SK-N-SH (cell line): ENCODE results near the gene TBCCD1. TPM values are rescaled to one million over a fixed set of nuclear protein-coding genes. Genes with fewer than 3 reads are reported as not detected.

ENCODE experiments used
- CTCF ChIA-PET: fragments of 300-600, 350-600 bp; formaldehyde crosslinking; extraction: SDS; loops from one replicate; lab custom pipeline; 2021; lab: Yijun Ruan, JAX
- POLR2A ChIA-PET: fragments of 350-600 bp; sonication (Branson Sonifier 250); formaldehyde crosslinking; extraction: SDS; loops from one replicate; lab custom pipeline; 2020; ENCODE audit warnings: antibody characterized with exemption, inconsistent platforms; lab: Yijun Ruan, JAX
- DNase-seq: peaks from one replicate; pipeline ENCODE4 v3.0.0; 2012
- H2AFZ ChIP-seq: fragments of 200-600 bp; sonication (generic); 2 replicates; pipeline ENCODE4 v1.8.1; 2016; ENCODE audit warnings: antibody characterized with exemption, mild to moderate bottlenecking, low read depth
- H3F3A ChIP-seq: fragments of 200-600 bp; sonication (generic); replicated peaks from 2 replicates; pipeline ENCODE3; 2016; ENCODE audit warnings: antibody characterized with exemption, mild to moderate bottlenecking; ENCODE audit not compliant: insufficient read depth
- H3K27ac ChIP-seq, 2 experiments: fragments of 200-500 bp in 1 of 2; fragments of 200-600 bp in 1 of 2; sonication (Bioruptor generic) in 1 of 2; sonication (generic), shearing (Covaris generic) in 1 of 2; 2 replicates each; pipeline versions ENCODE4 v1.5.1 to v1.6.1; 2014 to 2016; ENCODE audit warnings: low read depth in 2 of 2, inconsistent platforms in 1 of 2, low read length in 1 of 2, mild to moderate bottlenecking in 1 of 2, mixed read lengths in 1 of 2
- H3K27me3 ChIP-seq: fragments of 200-600 bp; sonication (generic), shearing (Covaris generic); 2 replicates; pipeline ENCODE4 v1.6.1; 2016; ENCODE audit warnings: mixed run types; ENCODE audit not compliant: insufficient read depth
- H3K36me3 ChIP-seq, 2 experiments: fragments of 200-500 bp in 1 of 2; fragments of 200-600 bp in 1 of 2; sonication (Bioruptor generic) in 1 of 2; sonication (generic) in 1 of 2; replicated peaks in 1 of 2; 2 replicates each; pipeline versions ENCODE3 to v1.5.1; 2014 to 2016; ENCODE audit warnings: low read length in 1 of 2, mild to moderate bottlenecking in 1 of 2; ENCODE audit not compliant: insufficient read depth in 2 of 2, control insufficient read depth in 1 of 2
- H3K4me1 ChIP-seq, 2 experiments: fragments of 200-500 bp in 1 of 2; fragments of 200-600 bp in 1 of 2; sonication (Bioruptor generic) in 1 of 2; sonication (generic), shearing (Covaris generic) in 1 of 2; 2 replicates each; pipeline versions ENCODE4 v1.5.1 to v1.6.1; 2014 to 2016; ENCODE audit warnings: low read depth in 1 of 2, low read length in 1 of 2, mixed run types in 1 of 2; ENCODE audit not compliant: insufficient read depth in 2 of 2, control insufficient read depth in 1 of 2
- H3K4me2 ChIP-seq: fragments of 200-600 bp; sonication (generic), shearing (Covaris generic); 2 replicates; pipeline ENCODE4 v1.6.1; 2017; ENCODE audit warnings: mixed run types
- H3K4me3 ChIP-seq, 2 experiments: fragments of 200-500 bp in 1 of 2; fragments of 200-600 bp in 1 of 2; sonication (Bioruptor generic) in 1 of 2; sonication (generic), shearing (Covaris generic) in 1 of 2; 2 replicates each; pipeline versions ENCODE4 v1.5.1 to v1.8.1; 2014 to 2016; ENCODE audit warnings: low read depth in 2 of 2, inconsistent platforms in 1 of 2, low read length in 1 of 2, mild to moderate bottlenecking in 1 of 2, mixed read lengths in 1 of 2, moderate library complexity in 1 of 2
- H3K79me2 ChIP-seq: fragments of 200-600 bp; sonication (generic); 2 replicates; pipeline ENCODE4 v1.8.1; 2017; ENCODE audit warnings: mild to moderate bottlenecking; ENCODE audit not compliant: insufficient read depth
- H3K9ac ChIP-seq: fragments of 200-600 bp; sonication (generic); 2 replicates; pipeline ENCODE4 v1.6.1; 2017; ENCODE audit warnings: mixed run types
- H3K9me2 ChIP-seq: fragments of 200-600 bp; sonication (generic); 2 replicates; pipeline ENCODE4 v1.6.1; 2017; ENCODE audit warnings: mixed run types
- H3K9me3 ChIP-seq: fragments of 200-600 bp; sonication (generic); 2 replicates; pipeline ENCODE4 v1.6.1; 2017; ENCODE audit warnings: mixed run types, mild to moderate bottlenecking, moderate library complexity
- H4K20me1 ChIP-seq: fragments of 200-600 bp; sonication (generic); 2 replicates; pipeline ENCODE4 v1.6.1; 2017; ENCODE audit warnings: mild to moderate bottlenecking, mixed run types; ENCODE audit not compliant: insufficient read depth
- ELF1 ChIP-seq: IDR thresholded peaks from 2 replicates; pipeline ENCODE4 v1.4.0; 2012
- EZH2phosphoT487 ChIP-seq: fragments of 200-600 bp; sonication (generic); IDR thresholded peaks from 2 replicates; pipeline ENCODE4 v1.6.1; 2017; ENCODE audit warnings: low read depth, mixed run types, mild to moderate bottlenecking, antibody characterized with exemption, moderate library complexity, borderline replicate concordance
- FOXM1 ChIP-seq: IDR thresholded peaks from 2 replicates; pipeline ENCODE4 v1.4.0; 2012; ENCODE audit warnings: low read depth, mild to moderate bottlenecking
- MXI1 ChIP-seq: IDR thresholded peaks from 2 replicates; pipeline ENCODE4 v1.6.1; 2012; ENCODE audit warnings: mild to moderate bottlenecking, low read depth, low read length, improper control_type of control experiment
- NFIC ChIP-seq: IDR thresholded peaks from 2 replicates; pipeline ENCODE4 v1.4.0; 2012; ENCODE audit warnings: borderline replicate concordance
- NRF1 ChIP-seq: IDR thresholded peaks from 2 replicates; pipeline ENCODE4 v1.6.1; 2012; ENCODE audit warnings: low read depth, mild to moderate bottlenecking, low read length
- RXRA ChIP-seq: IDR thresholded peaks from 2 replicates; pipeline ENCODE4 v1.4.0; 2012; ENCODE audit warnings: low read depth, mild to moderate bottlenecking, borderline replicate concordance
- TAF1 ChIP-seq: IDR thresholded peaks from 2 replicates; pipeline ENCODE4 v1.6.1; 2012; ENCODE audit warnings: low read depth, mild to moderate bottlenecking, low read length, moderate library complexity, borderline replicate concordance
- TCF12 ChIP-seq: IDR thresholded peaks from 2 replicates; pipeline ENCODE4 v1.4.0; 2012
- TEAD4 ChIP-seq: IDR thresholded peaks from 2 replicates; pipeline ENCODE4 v1.4.0; 2012; ENCODE audit warnings: mild to moderate bottlenecking, borderline replicate concordance; ENCODE audit not compliant: insufficient read depth
- USF2 ChIP-seq: fragments of 150-350 bp; IDR thresholded peaks from 2 replicates; pipeline ENCODE4 v1.6.1; 2017; ENCODE audit warnings: antibody characterized with exemption, low read length, low read depth, borderline replicate concordance
- ZBTB33 ChIP-seq: IDR thresholded peaks from 2 replicates; pipeline ENCODE4 v1.4.0; 2012; ENCODE audit warnings: low read depth, borderline replicate concordance
- WGBS: methylation state at CpG from one replicate; pipeline ENCODE4 v1.1.6; 2017; ENCODE audit warnings: low lambda C conversion rate; 5-methylcytosine and 5-hydroxymethylcytosine counted together
- polyA plus RNA-seq, 3 experiments: library from polyadenylated mRNA; depleted of rRNA; stranded (reverse); fragments of >200 nt; gene quantifications; 2 replicates each; pipeline ENCODE4 v1.2.3, GENCODE V29; 2012
- TF ChIP-seq, protein P1 (sequence below): fragments of 150-350 bp; IDR thresholded peaks from 2 replicates; pipeline ENCODE4 v1.6.1; 2016; ENCODE audit warnings: mild to moderate bottlenecking, low read depth, low read length

The TBCCD1 gene
- polyA plus RNA-seq, 1 of the 3 experiments (the other 2 are of a cell fraction), result 6.5 TPM

DNA sequence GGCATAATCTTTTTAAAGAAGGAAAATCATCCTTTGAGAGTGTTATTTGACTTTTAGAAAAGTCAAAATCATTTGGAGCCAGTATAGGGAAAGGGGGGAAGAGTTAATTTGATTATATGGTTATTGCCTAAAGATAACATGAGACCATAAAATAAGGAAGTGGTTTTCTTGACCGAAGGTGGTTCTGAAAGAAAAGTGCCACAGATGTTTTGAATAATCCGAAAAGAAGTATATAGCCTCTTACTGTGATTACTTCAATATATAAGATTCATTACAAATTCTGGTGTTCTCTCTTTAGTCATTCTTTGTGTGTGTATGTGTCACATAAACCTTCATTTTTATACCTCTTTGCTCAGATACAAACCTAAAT lies 4.5 kb upstream of the TBCCD1 start:
- Histone ChIP-seq H3K9me3 (no peaks in the 10 kb centered on the region), H2AFZ (no peak overlapping the region; the same call in 1 of the 2 replicates), H3K27me3 (no peaks in the 10 kb centered on the region), H3K79me2 (peaks cover 33% of the 10 kb centered on the region), H3K9me2 (no peaks in the 10 kb centered on the region), H3F3A (no peaks in the 10 kb centered on the region), H3K4me1 (peaks cover 14 to 16% of the 10 kb centered on the region in 2 experiments), H4K20me1 (no peaks in the 10 kb centered on the region), H3K27ac (no peak overlapping the region), H3K4me3 (peak overlapping the region; percentile 86 to 96), H3K9ac (peak overlapping the region; percentile 78), H3K4me2 (peak overlapping the region; percentile 89), H3K36me3 (peaks cover 29 to 38% of the 10 kb centered on the region in 2 experiments)
- WGBS, result 26% methylated on average over 2 of the region's 2 CpGs
- CTCF ChIA-PET, result interaction anchor here (0.6 to 2.6 kb wide), 4 partner anchors 43 to 628 kb away, joined by 3 to 7 read pairs (median 4); partner anchors contain the start of gene EIF4A2
- no peak for DNase-seq
- no peak for TF ChIP-seq NFIC
- no peak for TF ChIP-seq ELF1
- TF ChIP-seq EZH2phosphoT487, result no peak
- TF ChIP-seq USF2, result no peak
- TF ChIP-seq ZBTB33, result no peak
- TF ChIP-seq FOXM1, result no peak
- TF ChIP-seq MXI1, result no peak
- TF ChIP-seq RXRA, result no peak
- no peak for TF ChIP-seq NRF1
- TF ChIP-seq TCF12, result no peak
- TF ChIP-seq, protein P1, sequence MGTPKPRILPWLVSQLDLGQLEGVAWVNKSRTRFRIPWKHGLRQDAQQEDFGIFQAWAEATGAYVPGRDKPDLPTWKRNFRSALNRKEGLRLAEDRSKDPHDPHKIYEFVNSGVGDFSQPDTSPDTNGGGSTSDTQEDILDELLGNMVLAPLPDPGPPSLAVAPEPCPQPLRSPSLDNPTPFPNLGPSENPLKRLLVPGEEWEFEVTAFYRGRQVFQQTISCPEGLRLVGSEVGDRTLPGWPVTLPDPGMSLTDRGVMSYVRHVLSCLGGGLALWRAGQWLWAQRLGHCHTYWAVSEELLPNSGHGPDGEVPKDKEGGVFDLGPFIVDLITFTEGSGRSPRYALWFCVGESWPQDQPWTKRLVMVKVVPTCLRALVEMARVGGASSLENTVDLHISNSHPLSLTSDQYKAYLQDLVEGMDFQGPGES, result no peak
- no peak for TF ChIP-seq TEAD4
- POLR2A ChIA-PET, result no interaction called here

DNA sequence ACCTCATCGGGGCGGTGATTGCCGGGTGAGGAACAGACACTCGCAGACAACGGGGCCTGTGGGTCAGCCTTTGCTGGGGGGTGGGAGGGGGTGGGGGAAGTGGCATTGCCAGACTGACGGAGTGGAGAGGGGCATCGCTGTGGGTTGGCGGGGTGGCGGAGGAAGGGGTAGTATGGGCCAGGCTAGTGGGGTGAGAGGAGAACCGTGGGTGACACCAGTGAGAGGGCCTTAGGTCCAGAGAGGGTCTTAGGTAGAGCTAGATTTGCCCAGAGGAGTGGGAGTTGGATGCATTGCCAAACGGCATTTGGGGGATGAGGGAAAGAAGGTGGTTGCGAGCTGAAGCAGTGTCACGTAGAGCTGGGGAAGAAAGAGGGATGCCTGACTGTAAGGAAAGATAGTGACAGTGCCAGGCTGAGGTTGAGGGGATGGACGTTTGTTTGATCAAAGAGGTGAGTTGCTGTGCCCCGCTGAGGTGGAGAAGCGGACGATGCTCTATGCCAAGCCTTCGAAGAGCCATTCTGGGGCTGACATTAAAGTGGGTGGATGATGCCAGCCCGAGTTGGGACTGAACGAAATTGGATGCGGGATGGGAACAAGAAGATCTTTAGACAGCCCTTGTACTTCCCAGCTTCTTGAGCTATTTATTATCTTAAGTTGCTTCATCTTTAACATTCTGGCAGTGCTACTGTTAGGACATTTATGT lies 4.0 kb upstream of the TBCCD1 start:
- Histone ChIP-seq H3K9me2 (no peaks in the 10 kb centered on the region), H3K4me2 (peak overlapping the region; percentile 89), H3K36me3 (peaks cover 28 to 33% of the 10 kb centered on the region in 2 experiments), H3K79me2 (peaks cover 38% of the 10 kb centered on the region), H3K4me1 (peaks cover 16% of the 10 kb centered on the region in 2 experiments), H3K27ac (peak overlapping the region; percentile 49 to 80; a peak in 2 of 4 replicates), H3K4me3 (peak overlapping the region; percentile 86 to 96), H3K27me3 (no peaks in the 10 kb centered on the region), H2AFZ (peak overlapping the region; percentile 80), H3K9ac (peak overlapping the region; percentile 78), H3K9me3 (no peaks in the 10 kb centered on the region), H3F3A (no peaks in the 10 kb centered on the region), H4K20me1 (no peaks in the 10 kb centered on the region)
- no peak for DNase-seq
- TF ChIP-seq TAF1 (no peak), NFIC (no peak)
- ChIA-PET CTCF (interaction anchor here (1.1 to 2.6 kb wide), 2 partner anchors 30 to 44 kb away, joined by 3 to 7 read pairs; no protein-coding TSS in a partner anchor), POLR2A (interaction anchor here (1.2 to 1.4 kb wide), 2 partner anchors 212 to 633 kb away, joined by 7 to 17 read pairs; partner anchors contain the start of genes EIF4A2 and TRA2B)
- 5% methylated on average over 16 of the region's 21 CpGs for WGBS
